Right renal cortex interstitium (tissue), 3 donors: ENCODE measurements around the gene CNTN2. TPM values are rescaled to one million over a fixed set of nuclear protein-coding genes. Genes with fewer than 3 reads are reported as not detected.

Experiments
- DNase-seq, 3 donors: peaks; one replicate each; pipeline ENCODE4 v3.0.0-alpha.2; 2013; ENCODE audit warnings: low read depth in 3 of 3, low spot score in 2 of 3
- polyA plus RNA-seq, 3 donors: library from polyadenylated mRNA; unstranded; fragments of 120-200 nt; gene quantifications; one replicate each; pipeline ENCODE4 v1.2.1, GENCODE V29; 2013; ENCODE audit not compliant: insufficient read length in 3 of 3

The CNTN2 gene
- polyA plus RNA-seq, 3 donors = 0.39 to 0.69 (median 0.65) TPM

DNA sequence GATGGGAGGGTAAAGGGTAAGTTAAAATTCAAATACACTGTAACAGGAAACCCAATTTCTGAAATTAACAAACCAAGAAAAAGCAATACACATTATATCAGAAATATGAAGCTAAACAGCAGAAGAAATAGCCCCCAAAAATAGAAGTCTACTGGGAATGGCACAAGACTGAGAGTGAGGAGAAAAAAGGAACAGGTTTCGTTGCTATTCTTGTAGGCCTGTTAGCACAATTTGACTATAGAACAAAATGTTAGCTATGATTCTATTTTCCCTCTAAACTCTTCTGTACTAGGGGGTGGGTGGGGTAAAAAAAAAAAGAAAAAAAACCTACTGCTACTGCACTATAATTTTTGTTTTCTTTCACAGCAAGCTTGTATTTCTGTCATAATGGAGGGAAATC is 66.3 kb downstream of the CNTN2 start:
- no peak for DNase-seq

- no peak for DNase-seq
These were observed 66.7 kb downstream of the CNTN2 start for GRCh38 chr1:205109711-205110110.

- no peak for DNase-seq
These were observed 68.3 kb downstream of the CNTN2 start for GRCh38 chr1:205111354-205111753.

GRCh38 chr1:205118752-205119151 is 75.7 kb downstream of the CNTN2 start:
- DNase-seq = no peak

GRCh38 chr1:205121660-205122488 is 78.9 kb downstream of the CNTN2 start, which contains the start of gene RBBP5:
Gene RBBP5, minus strand, starts transcription at chr1:205121978. Its CDS starts 105 bp downstream, at chr1:205121873.
- peak; percentile 94 to 100 (median 98) for DNase-seq

DNA sequence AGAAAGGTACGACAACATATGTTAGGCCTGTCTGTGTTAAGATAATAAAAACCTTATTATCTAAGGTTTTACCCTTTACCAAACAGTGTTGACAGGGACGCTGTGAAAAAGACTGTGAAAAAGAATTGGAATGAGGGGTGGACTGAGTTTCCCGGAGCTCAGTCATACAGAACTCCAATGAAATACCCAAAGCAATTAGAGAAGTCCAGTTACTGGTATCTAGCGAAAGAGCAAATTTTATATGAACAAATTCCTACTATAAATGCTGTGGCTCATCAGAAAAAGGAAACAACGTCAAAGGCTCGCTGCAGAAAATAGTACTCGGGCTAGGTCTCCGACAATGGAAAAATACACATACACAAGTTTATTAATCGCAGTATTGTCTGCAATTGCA is 79.5 kb downstream of the CNTN2 start:
- DNase-seq = no peak

- no peak for DNase-seq
These were observed 81.7 kb downstream of the CNTN2 start for GRCh38 chr1:205124726-205125125.

DNA sequence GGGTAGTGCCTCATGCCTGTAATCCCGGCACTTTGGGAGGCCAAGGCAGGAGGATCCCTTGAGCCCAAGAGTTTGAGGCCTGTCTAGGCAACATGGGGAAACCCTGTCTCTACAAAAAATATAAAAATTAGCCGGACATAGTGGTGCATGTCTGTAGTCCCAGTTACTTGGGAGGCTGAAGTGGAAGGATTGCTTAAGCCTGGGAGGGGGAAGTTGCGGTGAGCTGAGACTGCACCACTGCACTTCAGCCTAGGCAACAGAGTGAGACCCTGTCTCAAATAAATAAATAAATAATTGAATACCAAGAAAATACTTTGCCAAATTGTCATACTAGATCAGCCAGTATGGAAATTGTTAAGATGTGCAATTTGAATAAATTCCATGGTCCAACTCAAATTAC is 84.6 kb downstream of the CNTN2 start:
- DNase-seq = no peak

Other genes with a start within 250 kb of the CNTN2 start
- 10 to 100 TPM; 13.3 to 24.7 (median 13.9) TPM for gene NFASC, start 172.3 kb upstream of the CNTN2 start, polyA plus RNA-seq
- gene TMEM81, start 41.2 kb downstream of the CNTN2 start, polyA plus RNA-seq = 1 to 10 TPM; 3.6 to 4.5 (median 3.9) TPM
- gene RBBP5, start 78.8 kb downstream of the CNTN2 start, polyA plus RNA-seq = 10 to 100 TPM; 20.4 to 22.1 (median 21.4) TPM
- 10 to 100 TPM; 19.8 to 21.0 (median 20.9) TPM for gene DSTYK, start 168.5 kb downstream of the CNTN2 start, polyA plus RNA-seq
- gene TMCC2, start 184.7 kb downstream of the CNTN2 start, polyA plus RNA-seq = 1 to 10 TPM; 5.1 to 8.0 (median 6.3) TPM